GM18861 (cell line): ENCODE data around the gene ADPGK.
"Not testable (repeated sequence)": the region's sequence is repeated elsewhere in the genome, so short reads cannot be mapped to it uniquely, and the experiment has no call there.

Source experiments
- ATAC-seq: cut with Tn5 transposase; IDR thresholded peaks from one replicate; pipeline ENCODE4 v1.9.1; 2021; ENCODE audit not compliant: unreplicated experiment

The ADPGK gene

GRCh38 chr15:72751751-72752455 lies 31.7 kb downstream of the ADPGK start:
- no peak for ATAC-seq

- no peak for ATAC-seq
Measured at GRCh38 chr15:72749700-72750099, 33.9 kb downstream of the ADPGK start.

- peak; percentile 80 for ATAC-seq
Measured at GRCh38 chr15:72740219-72740618, 43.3 kb downstream of the ADPGK start.

- ATAC-seq, result no peak
Measured at GRCh38 chr15:72737723-72738122, 45.8 kb downstream of the ADPGK start.

GRCh38 chr15:72737061-72737460 lies 46.5 kb downstream of the ADPGK start:
- ATAC-seq, result no peak

- no peak for ATAC-seq
Measured at GRCh38 chr15:72735111-72735510, 48.4 kb downstream of the ADPGK start.

- no peak for ATAC-seq
Measured at GRCh38 chr15:72733941-72734738, 49.4 kb downstream of the ADPGK start.

- no peak for ATAC-seq
Measured at GRCh38 chr15:72732516-72732915, 51.0 kb downstream of the ADPGK start.

GRCh38 chr15:72732086-72732485 lies 51.5 kb downstream of the ADPGK start:
- no peak for ATAC-seq

GRCh38 chr15:72728821-72729220 lies 54.7 kb downstream of the ADPGK start:
- no peak for ATAC-seq

- ATAC-seq, result not testable (repeated sequence)
Measured at GRCh38 chr15:72728249-72728648, 55.3 kb downstream of the ADPGK start.

- ATAC-seq, result no peak
Measured at GRCh38 chr15:72727154-72727553, 56.4 kb downstream of the ADPGK start.

GRCh38 chr15:72725851-72726250 lies 57.7 kb downstream of the ADPGK start:
- ATAC-seq, result not testable (repeated sequence)

- no peak for ATAC-seq
Measured at GRCh38 chr15:72725446-72725845, 58.1 kb downstream of the ADPGK start.

- no peak for ATAC-seq
Measured at GRCh38 chr15:72724028-72724427, 59.5 kb downstream of the ADPGK start.

GRCh38 chr15:72722071-72722696 lies 61.4 kb downstream of the ADPGK start:
- no peak for ATAC-seq

- not testable (repeated sequence) for ATAC-seq
Measured at GRCh38 chr15:72708551-72709303, 74.8 kb downstream of the ADPGK start.

GRCh38 chr15:72706266-72706665 lies 77.3 kb downstream of the ADPGK start:
- ATAC-seq, result no peak
